K562 (cell line): ENCODE measurements around the gene ZFP62. TPM values are rescaled to one million over a fixed set of nuclear protein-coding genes. Genes with fewer than 3 reads are reported as not detected.

Experiments
- BRF2 ChIP-seq: IDR thresholded peaks from 3 replicates; pipeline ENCODE4 v1.6.1; 2011; ENCODE audit warnings: borderline replicate concordance, mild to moderate bottlenecking; ENCODE audit not compliant: insufficient read length, insufficient read depth
- CLOCK ChIP-seq: fragments of 250-450 bp; sonication (Bioruptor Pico); IDR thresholded peaks from 2 replicates; pipeline ENCODE4 v1.4.0; 2020; ENCODE audit warnings: mild to moderate bottlenecking, moderate library complexity, borderline replicate concordance
- DPF2 ChIP-seq: fragments of 450-650 bp; IDR thresholded peaks from 2 replicates; pipeline ENCODE4 v1.6.1; 2016
- KAT7 ChIP-seq: sonication (generic); formaldehyde crosslinking; IDR thresholded peaks from 2 replicates; pipeline ENCODE4 v1.8.0; 2022; ENCODE audit warnings: missing genetic modification reagents, mild to moderate bottlenecking, borderline replicate concordance
- MAFG ChIP-seq: fragments of 450-650 bp; conservative IDR thresholded peaks from 2 replicates; pipeline ENCODE4 v1.6.1; 2016; ENCODE audit warnings: missing genetic modification characterization, missing compliant biosample characterization
- POLR2G ChIP-seq: fragments of 200-400 bp; formaldehyde crosslinking; IDR thresholded peaks from 2 replicates; pipeline ENCODE4 v1.6.1; 2017; ENCODE audit warnings: low read depth, mild to moderate bottlenecking, antibody characterized with exemption, low read length, moderate library complexity
- RB1 ChIP-seq: fragments of 450-650 bp; IDR thresholded peaks from 2 replicates; pipeline ENCODE4 v1.6.1; 2017; ENCODE audit warnings: low read depth, mild to moderate bottlenecking
- RBFOX2 ChIP-seq: fragments of 200-400 bp; formaldehyde crosslinking; IDR thresholded peaks from 2 replicates; pipeline ENCODE4 v1.6.1; 2017; ENCODE audit warnings: low read depth, mild to moderate bottlenecking, low read length, moderate library complexity
- TAF7 ChIP-seq: fragments of 450-650 bp; IDR thresholded peaks from 2 replicates; pipeline ENCODE4 v1.6.1; 2016; ENCODE audit warnings: missing genetic modification characterization, missing compliant biosample characterization
- ZNF785 ChIP-seq: fragments of 250-450 bp; sonication (Bioruptor Pico); IDR thresholded peaks from 2 replicates; pipeline ENCODE4 v1.4.0; 2020; ENCODE audit warnings: mild to moderate bottlenecking
- ZSCAN29 ChIP-seq: fragments of 450-650 bp; IDR thresholded peaks from 2 replicates; pipeline ENCODE4 v1.6.1; 2017
- polyA plus RNA-seq, 8 experiments: library from polyadenylated mRNA; depleted of rRNA in 4 of 8; stranded (reverse) in 5 of 8; unstranded in 3 of 8; fragments of >200 nt; fragmentation: Nextera tagmentation in 2 of 8; fragmentation: Illumina TruSeq in 1 of 8; extraction: Ambion mirVana in 2 of 8; extraction: Trizol in 1 of 8; gene quantifications; 2 replicates each; pipeline versions ENCODE4 v1.2.1 to v1.2.3, GENCODE V29; 2011 to 2014; ENCODE audit warnings: inconsistent platforms in 1 of 8, missing spikeins in 1 of 8
- total RNA-seq, 7 experiments: library from RNA; depleted of rRNA in 6 of 7; stranded (reverse); fragments of >200 nt in 6 of 7; fragmentation: Illumina TruSeq in 2 of 7; extraction: Trizol in 2 of 7; gene quantifications; 2 replicates each; pipeline versions ENCODE4 v1.2.1 to v1.2.3, GENCODE V29; 2011 to 2021; ENCODE audit warnings: low replicate concordance in 1 of 7
- TF ChIP-seq, protein P1 (sequence below), 2 experiments: fragments of 450-650 bp; IDR thresholded peaks; 2 replicates each; pipeline ENCODE4 v1.6.1; 2016
- TF ChIP-seq, protein P2 (sequence below): fragments of 150-350 bp; IDR thresholded peaks from 2 replicates; pipeline ENCODE4 v1.6.1; 2014; ENCODE audit warnings: low read depth, mild to moderate bottlenecking, low read length, borderline replicate concordance
- TF ChIP-seq, protein P3 (sequence below), 2 experiments: IDR thresholded peaks; 2 replicates each; pipeline ENCODE4 v1.6.1; 2011; ENCODE audit warnings: borderline replicate concordance in 1 of 2, control low read depth in 1 of 2, low read depth in 1 of 2, low read length in 1 of 2, mild to moderate bottlenecking in 1 of 2, mixed read lengths in 1 of 2, moderate library complexity in 1 of 2; ENCODE audit not compliant: insufficient read depth in 1 of 2, insufficient read length in 1 of 2, poor library complexity in 1 of 2, severe bottlenecking in 1 of 2; ENCODE audit errors: extremely low read depth in 1 of 2

Gene ZFP62
- total and polyA plus RNA-seq, 9 of the 15 experiments (the other 6 are each of a cell fraction or from before 2014, with no cell fraction given): 12.2 to 37.5 (median 25.0) TPM

DNA sequence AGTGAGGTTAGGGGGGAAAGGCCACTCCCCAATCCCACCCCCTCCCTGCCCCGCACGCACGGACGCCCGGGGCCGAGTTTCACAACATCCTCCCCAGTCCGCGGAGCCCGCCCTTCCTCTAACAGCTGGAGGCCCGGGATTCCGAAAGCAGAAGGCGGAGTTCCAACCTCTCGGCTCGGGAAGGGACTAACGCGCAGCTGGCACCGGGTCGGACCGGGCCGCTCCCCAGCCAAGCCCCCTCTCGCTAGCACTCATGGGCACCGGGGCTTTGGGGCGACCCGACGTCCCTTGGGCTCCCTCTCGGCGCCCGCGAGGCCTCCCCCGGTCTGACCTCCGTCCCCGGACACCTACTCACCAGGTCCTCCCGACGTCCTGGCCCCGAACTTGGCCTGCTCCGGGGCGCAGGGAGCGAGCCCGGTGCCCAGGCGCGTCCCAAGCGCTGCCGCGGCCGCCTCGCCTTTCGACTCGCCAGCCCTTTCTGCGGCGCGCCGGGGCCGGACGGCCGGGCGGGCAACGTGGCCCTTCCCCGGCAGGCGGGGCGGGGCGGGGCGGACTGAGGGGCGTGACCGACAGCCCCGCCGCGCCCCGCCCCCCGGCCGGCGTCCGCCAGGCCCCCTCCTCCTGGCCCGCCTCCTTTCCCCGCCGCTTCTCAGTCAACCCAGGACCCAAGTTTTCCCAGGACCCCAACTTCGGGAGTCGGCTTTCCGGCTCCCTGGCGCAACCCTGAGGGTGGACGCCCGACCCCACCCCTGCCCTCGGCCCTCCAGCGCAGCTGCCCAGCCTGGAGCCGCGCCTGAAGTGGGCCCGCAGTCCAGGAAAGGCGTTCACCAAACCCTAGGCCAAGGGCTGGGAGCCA is 58.5 kb downstream of the ZFP62 start, which contains the start of gene MGAT1 (continued):
- TF ChIP-seq, protein P1, sequence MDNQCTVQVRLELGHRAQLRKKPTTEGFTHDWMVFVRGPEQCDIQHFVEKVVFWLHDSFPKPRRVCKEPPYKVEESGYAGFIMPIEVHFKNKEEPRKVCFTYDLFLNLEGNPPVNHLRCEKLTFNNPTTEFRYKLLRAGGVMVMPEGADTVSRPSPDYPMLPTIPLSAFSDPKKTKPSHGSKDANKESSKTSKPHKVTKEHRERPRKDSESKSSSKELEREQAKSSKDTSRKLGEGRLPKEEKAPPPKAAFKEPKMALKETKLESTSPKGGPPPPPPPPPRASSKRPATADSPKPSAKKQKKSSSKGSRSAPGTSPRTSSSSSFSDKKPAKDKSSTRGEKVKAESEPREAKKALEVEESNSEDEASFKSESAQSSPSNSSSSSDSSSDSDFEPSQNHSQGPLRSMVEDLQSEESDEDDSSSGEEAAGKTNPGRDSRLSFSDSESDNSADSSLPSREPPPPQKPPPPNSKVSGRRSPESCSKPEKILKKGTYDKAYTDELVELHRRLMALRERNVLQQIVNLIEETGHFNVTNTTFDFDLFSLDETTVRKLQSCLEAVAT (IDR thresholded peaks at IDR 0.05): no peak
- no peak for TF ChIP-seq MAFG (tag)
- no peak for TF ChIP-seq TAF7 (tag)
- TF ChIP-seq KAT7 (CRISPR knock-in tag): no peak
- 0 out of 2 replicates have a peak, but pooled peaks have one; percentile 43 for TF ChIP-seq RB1
- no peak for TF ChIP-seq CLOCK (CRISPR knock-in tag)
- no peak for TF ChIP-seq ZNF785 (CRISPR knock-in tag)
- no peak for TF ChIP-seq DPF2
- TF ChIP-seq, protein P2, sequence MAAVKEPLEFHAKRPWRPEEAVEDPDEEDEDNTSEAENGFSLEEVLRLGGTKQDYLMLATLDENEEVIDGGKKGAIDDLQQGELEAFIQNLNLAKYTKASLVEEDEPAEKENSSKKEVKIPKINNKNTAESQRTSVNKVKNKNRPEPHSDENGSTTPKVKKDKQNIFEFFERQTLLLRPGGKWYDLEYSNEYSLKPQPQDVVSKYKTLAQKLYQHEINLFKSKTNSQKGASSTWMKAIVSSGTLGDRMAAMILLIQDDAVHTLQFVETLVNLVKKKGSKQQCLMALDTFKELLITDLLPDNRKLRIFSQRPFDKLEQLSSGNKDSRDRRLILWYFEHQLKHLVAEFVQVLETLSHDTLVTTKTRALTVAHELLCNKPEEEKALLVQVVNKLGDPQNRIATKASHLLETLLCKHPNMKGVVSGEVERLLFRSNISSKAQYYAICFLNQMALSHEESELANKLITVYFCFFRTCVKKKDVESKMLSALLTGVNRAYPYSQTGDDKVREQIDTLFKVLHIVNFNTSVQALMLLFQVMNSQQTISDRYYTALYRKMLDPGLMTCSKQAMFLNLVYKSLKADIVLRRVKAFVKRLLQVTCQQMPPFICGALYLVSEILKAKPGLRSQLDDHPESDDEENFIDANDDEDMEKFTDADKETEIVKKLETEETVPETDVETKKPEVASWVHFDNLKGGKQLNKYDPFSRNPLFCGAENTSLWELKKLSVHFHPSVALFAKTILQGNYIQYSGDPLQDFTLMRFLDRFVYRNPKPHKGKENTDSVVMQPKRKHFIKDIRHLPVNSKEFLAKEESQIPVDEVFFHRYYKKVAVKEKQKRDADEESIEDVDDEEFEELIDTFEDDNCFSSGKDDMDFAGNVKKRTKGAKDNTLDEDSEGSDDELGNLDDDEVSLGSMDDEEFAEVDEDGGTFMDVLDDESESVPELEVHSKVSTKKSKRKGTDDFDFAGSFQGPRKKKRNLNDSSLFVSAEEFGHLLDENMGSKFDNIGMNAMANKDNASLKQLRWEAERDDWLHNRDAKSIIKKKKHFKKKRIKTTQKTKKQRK: no peak
- no peak for TF ChIP-seq ZSCAN29
- no peak for TF ChIP-seq BRF2
- peak; percentile 96 for TF ChIP-seq POLR2G
- peak; percentile 91 for TF ChIP-seq RBFOX2
- TF ChIP-seq, protein P3, sequence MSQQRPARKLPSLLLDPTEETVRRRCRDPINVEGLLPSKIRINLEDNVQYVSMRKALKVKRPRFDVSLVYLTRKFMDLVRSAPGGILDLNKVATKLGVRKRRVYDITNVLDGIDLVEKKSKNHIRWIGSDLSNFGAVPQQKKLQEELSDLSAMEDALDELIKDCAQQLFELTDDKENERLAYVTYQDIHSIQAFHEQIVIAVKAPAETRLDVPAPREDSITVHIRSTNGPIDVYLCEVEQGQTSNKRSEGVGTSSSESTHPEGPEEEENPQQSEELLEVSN (IDR thresholded peaks at IDR 0.05; ENCODE audit: borderline replicate concordance in 1 of 2, extremely low read depth in 1 of 2, insufficient read depth in 1 of 2, insufficient read length in 1 of 2, low read depth in 1 of 2, low read length in 1 of 2, poor library complexity in 1 of 2, severe bottlenecking in 1 of 2): peak in 1 of 2 experiments; percentile 53
